LNCAP (cell line): ENCODE data around the gene ZNF641.

Experiments
- CTCF ChIP-seq: fragments of 450-650 bp; IDR thresholded peaks from 2 replicates; pipeline ENCODE4 v1.5.1; 2017; ENCODE audit warnings: mild to moderate bottlenecking

Gene ZNF641

GRCh38 chr12:48351022-48351708 is 446 bp upstream of the ZNF641 start:
- no peak for TF ChIP-seq CTCF

GRCh38 chr12:48349471-48349870 is 1.2 kb downstream of the ZNF641 start:
- no peak for TF ChIP-seq CTCF

GRCh38 chr12:48342980-48343379 is 7.7 kb downstream of the ZNF641 start:
- no peak for TF ChIP-seq CTCF

GRCh38 chr12:48340943-48341342 is 9.8 kb downstream of the ZNF641 start:
- TF ChIP-seq CTCF, result no peak

GRCh38 chr12:48339442-48340117 is 11.1 kb downstream of the ZNF641 start:
- no peak for TF ChIP-seq CTCF

GRCh38 chr12:48336564-48336963 is 14.2 kb downstream of the ZNF641 start:
- peak; percentile 8; the same call in 1 of the 2 replicates for TF ChIP-seq CTCF

- TF ChIP-seq CTCF, result no peak
Observed at GRCh38 chr12:48336061-48336460, 14.7 kb downstream of the ZNF641 start.
